Mesendoderm (in vitro differentiated cells): ENCODE data around the gene GJC1.
"Not testable (repeated sequence)": the region's sequence is repeated elsewhere in the genome, so short reads cannot be mapped to it uniquely, and the experiment has no call there.

Experiments
- DNase-seq: peaks from one replicate; pipeline ENCODE4 v3.0.0; 2013
- H2AK5ac ChIP-seq: 2 replicates; pipeline ENCODE4 v1.6.1; 2013; ENCODE audit warnings: low read length, inconsistent platforms
- H2BK120ac ChIP-seq: 2 replicates; pipeline ENCODE4 v1.6.1; 2013; ENCODE audit warnings: low read depth, mild to moderate bottlenecking, low read length, moderate library complexity, mixed read lengths
- H2BK15ac ChIP-seq: replicated peaks from 2 replicates; pipeline ENCODE4 v1.6.1; 2013; ENCODE audit warnings: low read depth, mild to moderate bottlenecking, moderate library complexity
- H2BK5ac ChIP-seq: 2 replicates; pipeline ENCODE4 v1.6.1; 2013; ENCODE audit warnings: low read length, inconsistent platforms
- H3K18ac ChIP-seq: 2 replicates; pipeline ENCODE4 v1.6.1; 2013; ENCODE audit warnings: mild to moderate bottlenecking, low read length, mixed read lengths
- H3K23ac ChIP-seq: one replicate; pipeline ENCODE4 v1.6.1; 2013; ENCODE audit warnings: low read length
- H3K27ac ChIP-seq: 2 replicates; pipeline ENCODE4 v1.5.1; 2013; ENCODE audit warnings: low read depth, mild to moderate bottlenecking, inconsistent platforms, low read length, moderate library complexity
- H3K27me3 ChIP-seq: 2 replicates; pipeline ENCODE4 v1.6.1; 2013; ENCODE audit warnings: low read length, control low read depth, mild to moderate bottlenecking, inconsistent platforms; ENCODE audit not compliant: insufficient read depth, poor library complexity
- H3K36me3 ChIP-seq: 2 replicates; pipeline ENCODE4 v1.6.1; 2013; ENCODE audit warnings: low read length, inconsistent platforms; ENCODE audit not compliant: control insufficient read depth, insufficient read depth
- H3K4ac ChIP-seq: one replicate; pipeline ENCODE4 v1.6.1; 2013; ENCODE audit warnings: low read depth, mild to moderate bottlenecking, low read length, moderate library complexity
- H3K4me1 ChIP-seq: 2 replicates; pipeline ENCODE4 v1.6.1; 2013; ENCODE audit warnings: low read depth, low read length, inconsistent platforms; ENCODE audit not compliant: control insufficient read depth
- H3K4me2 ChIP-seq: 2 replicates; pipeline ENCODE4 v1.6.1; 2013; ENCODE audit warnings: low read length
- H3K4me3 ChIP-seq: 2 replicates; pipeline ENCODE4 v1.5.1; 2013; ENCODE audit warnings: mild to moderate bottlenecking, low read length
- H3K56ac ChIP-seq: one replicate; pipeline ENCODE4 v1.6.1; 2013; ENCODE audit warnings: low read length
- H3K79me1 ChIP-seq: 2 replicates; pipeline ENCODE4 v1.6.1; 2013; ENCODE audit warnings: low read length, inconsistent platforms
- H3K79me2 ChIP-seq: 2 replicates; pipeline ENCODE4 v1.6.1; 2013; ENCODE audit warnings: mild to moderate bottlenecking, low read length; ENCODE audit not compliant: control insufficient read depth, insufficient read depth
- H3K9ac ChIP-seq: 2 replicates; pipeline ENCODE4 v1.6.1; 2013; ENCODE audit warnings: low read length, inconsistent platforms
- H4K5ac ChIP-seq: one replicate; pipeline ENCODE4 v1.6.1; 2013; ENCODE audit warnings: low read length
- H4K8ac ChIP-seq: one replicate; pipeline ENCODE4 v1.6.1; 2013; ENCODE audit warnings: low read depth, mild to moderate bottlenecking, control low read depth, low read length, moderate library complexity
- WGBS: extraction: QIAGEN DNeasy Blood & Tissue Kit; methylation state at CpG from one replicate; pipeline ENCODE4 v1.1.7; 2013; ENCODE audit warnings: low lambda C conversion rate, missing lambda C conversion rate; ENCODE audit not compliant: insufficient coverage; ENCODE audit errors: extremely low coverage; 5-methylcytosine and 5-hydroxymethylcytosine counted together

GJC1 gene

GRCh38 chr17:44830359-44831288 is 537 bp upstream of the GJC1 start:
- Histone ChIP-seq H2BK120ac (peak overlapping the region; percentile 83), H3K79me1 (no peaks in the 10 kb centered on the region), H3K23ac (no peak overlapping the region), H3K9ac (peak overlapping the region; percentile 84), H2BK5ac (peak overlapping the region; percentile 83), H2BK15ac (peak overlapping the region; percentile 65), H3K27me3 (no peaks in the 10 kb centered on the region), H2AK5ac (no peak overlapping the region), H3K36me3 (no peaks in the 10 kb centered on the region), H3K4me1 (peaks cover 3% of the 10 kb centered on the region), H3K4me2 (peak overlapping the region; percentile 46), H3K79me2 (peaks cover 35% of the 10 kb centered on the region), H3K27ac (peak overlapping the region; percentile 95), H3K18ac (peak overlapping the region; percentile 98), H4K5ac (no peak overlapping the region), H3K56ac (peak overlapping the region; percentile 96), H4K8ac (peak overlapping the region; percentile 95), H3K4ac (peak overlapping the region; percentile 99), H3K4me3 (peak overlapping the region; percentile 70)
- no CpG with 5 or more reads among the region's 58 CpGs for WGBS
- DNase-seq = peak; percentile 79

GRCh38 chr17:44828919-44829522 is 1.1 kb downstream of the GJC1 start:
- Histone ChIP-seq H3K18ac (peak overlapping the region; percentile 98), H4K8ac (no peak overlapping the region), H3K4me3 (peak overlapping the region; percentile 67), H3K79me1 (no peaks in the 10 kb centered on the region), H2BK15ac (no peak overlapping the region), H2BK120ac (peak overlapping the region; percentile 33), H4K5ac (no peak overlapping the region), H3K23ac (peak overlapping the region; percentile 87), H3K4ac (peak overlapping the region; percentile 99), H3K79me2 (peaks cover 48% of the 10 kb centered on the region), H3K4me2 (peak overlapping the region; percentile 28), H3K27me3 (no peaks in the 10 kb centered on the region), H2BK5ac (no peak overlapping the region), H3K9ac (peak overlapping the region; percentile 84), H3K36me3 (no peaks in the 10 kb centered on the region), H3K4me1 (peaks cover 3% of the 10 kb centered on the region), H3K27ac (peak overlapping the region; percentile 95), H2AK5ac (no peak overlapping the region), H3K56ac (peak overlapping the region; percentile 96)
- peak; percentile 61 for DNase-seq
- no CpG with 5 or more reads among the region's 21 CpGs for WGBS

- H3K23ac ChIP-seq = no peak overlapping the region
- H2BK5ac ChIP-seq = no peak overlapping the region
- H4K8ac ChIP-seq = no peak overlapping the region
- no peaks in the 10 kb centered on the region for H3K36me3 ChIP-seq
- no peaks in the 10 kb centered on the region for H3K79me1 ChIP-seq
- H2AK5ac ChIP-seq = no peak overlapping the region
- no peaks in the 10 kb centered on the region for H3K27me3 ChIP-seq
- H3K4me3 ChIP-seq = no peak overlapping the region
- no peak overlapping the region for H3K4ac ChIP-seq
- peaks cover 3% of the 10 kb centered on the region for H3K4me1 ChIP-seq
- no peak for DNase-seq
- H2BK120ac ChIP-seq = no peak overlapping the region
- no peak overlapping the region for H3K18ac ChIP-seq
- H3K9ac ChIP-seq = no peak overlapping the region
- no peak overlapping the region for H3K56ac ChIP-seq
- no peak overlapping the region for H2BK15ac ChIP-seq
- H3K4me2 ChIP-seq = no peak overlapping the region
- peaks cover 53% of the 10 kb centered on the region for H3K79me2 ChIP-seq
- no peak overlapping the region for H4K5ac ChIP-seq
- no peak overlapping the region for H3K27ac ChIP-seq
- no CpG with 5 or more reads among the region's 1 CpG for WGBS
These were observed 2.2 kb downstream of the GJC1 start for GRCh38 chr17:44827863-44828262.

- WGBS = no CpG with 5 or more reads among the region's 15 CpGs
- Histone ChIP-seq H3K27ac (no peak overlapping the region), H3K4me1 (peaks cover 3% of the 10 kb centered on the region), H3K18ac (no peak overlapping the region), H3K4me2 (no peak overlapping the region), H2BK5ac (no peak overlapping the region), H4K5ac (no peak overlapping the region), H3K9ac (no peak overlapping the region), H3K23ac (no peak overlapping the region), H3K79me1 (no peaks in the 10 kb centered on the region), H4K8ac (no peak overlapping the region), H3K56ac (no peak overlapping the region), H3K4ac (no peak overlapping the region), H3K27me3 (no peaks in the 10 kb centered on the region), H3K79me2 (peaks cover 59% of the 10 kb centered on the region), H2BK15ac (no peak overlapping the region), H2AK5ac (no peak overlapping the region), H3K4me3 (no peak overlapping the region), H2BK120ac (no peak overlapping the region), H3K36me3 (no peaks in the 10 kb centered on the region)
- DNase-seq = no peak
These were observed 3.8 kb downstream of the GJC1 start for GRCh38 chr17:44826123-44826790.

- H3K9ac ChIP-seq, H3K56ac ChIP-seq, H3K23ac ChIP-seq, H3K18ac ChIP-seq, H4K8ac ChIP-seq, H3K4ac ChIP-seq, H2BK5ac ChIP-seq, H3K4me3 ChIP-seq, H3K27me3 ChIP-seq, H2BK120ac ChIP-seq, H3K27ac ChIP-seq, H3K36me3 ChIP-seq, H2BK15ac ChIP-seq, H2AK5ac ChIP-seq, H4K5ac ChIP-seq, DNase-seq, H3K4me1 ChIP-seq, H3K4me2 ChIP-seq, H3K79me1 ChIP-seq: not testable (repeated sequence)
- WGBS = no CpG with 5 or more reads among the region's 9 CpGs
- H3K79me2 ChIP-seq = peaks cover 68% of the 10 kb centered on the region
These were observed 4.9 kb downstream of the GJC1 start for GRCh38 chr17:44825236-44825635.
